GM18858 (cell line): ENCODE data around the gene LRRC3.
"Not testable (repeated sequence)": the region's sequence is repeated elsewhere in the genome, so short reads cannot be mapped to it uniquely, and the experiment has no call there.

ENCODE experiments used
- ATAC-seq: cut with Tn5 transposase; IDR thresholded peaks from one replicate; pipeline ENCODE4 v1.9.1; 2021; ENCODE audit not compliant: unreplicated experiment

The LRRC3 gene

DNA sequence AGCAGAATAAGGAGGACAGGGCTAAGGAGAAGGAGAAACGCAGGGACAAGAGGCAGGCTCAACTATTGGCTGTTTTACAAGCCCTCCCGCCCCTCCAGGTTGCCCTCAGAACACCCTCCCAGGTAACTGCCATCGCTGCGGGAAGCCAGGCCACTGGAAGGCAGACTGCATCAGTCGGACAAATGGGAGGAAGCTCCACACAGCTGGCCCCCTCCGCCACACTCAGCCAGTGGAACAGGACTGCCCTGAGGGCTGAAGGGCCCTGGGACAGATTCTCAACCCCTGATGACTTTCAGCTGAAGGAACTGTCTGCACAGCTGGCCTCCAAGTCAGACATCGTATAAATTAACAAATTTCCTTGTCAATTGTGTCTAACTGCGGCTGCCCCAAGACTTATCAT is 21.8 kb downstream of the LRRC3 start:
- no peak for ATAC-seq

DNA sequence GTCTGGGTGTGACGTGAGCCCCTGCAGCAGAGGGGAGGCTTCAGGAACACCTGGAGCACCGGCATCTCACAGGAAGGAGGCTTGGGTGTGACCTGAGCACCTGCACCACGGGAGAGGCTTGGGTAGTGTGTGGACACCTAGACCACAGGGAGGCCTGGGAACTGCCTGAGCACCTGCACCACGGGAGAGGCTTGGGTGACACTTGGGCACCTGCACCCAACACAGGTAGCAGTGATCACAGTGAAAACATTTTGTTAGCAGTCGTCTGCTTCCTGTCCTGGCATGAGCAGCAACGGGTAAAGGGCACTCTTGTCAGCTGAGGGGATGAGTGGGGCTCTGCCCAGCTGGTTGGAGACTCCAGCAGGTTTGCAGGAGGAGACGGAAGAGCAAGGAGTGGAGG is 22.4 kb downstream of the LRRC3 start:
- ATAC-seq, result no peak

DNA sequence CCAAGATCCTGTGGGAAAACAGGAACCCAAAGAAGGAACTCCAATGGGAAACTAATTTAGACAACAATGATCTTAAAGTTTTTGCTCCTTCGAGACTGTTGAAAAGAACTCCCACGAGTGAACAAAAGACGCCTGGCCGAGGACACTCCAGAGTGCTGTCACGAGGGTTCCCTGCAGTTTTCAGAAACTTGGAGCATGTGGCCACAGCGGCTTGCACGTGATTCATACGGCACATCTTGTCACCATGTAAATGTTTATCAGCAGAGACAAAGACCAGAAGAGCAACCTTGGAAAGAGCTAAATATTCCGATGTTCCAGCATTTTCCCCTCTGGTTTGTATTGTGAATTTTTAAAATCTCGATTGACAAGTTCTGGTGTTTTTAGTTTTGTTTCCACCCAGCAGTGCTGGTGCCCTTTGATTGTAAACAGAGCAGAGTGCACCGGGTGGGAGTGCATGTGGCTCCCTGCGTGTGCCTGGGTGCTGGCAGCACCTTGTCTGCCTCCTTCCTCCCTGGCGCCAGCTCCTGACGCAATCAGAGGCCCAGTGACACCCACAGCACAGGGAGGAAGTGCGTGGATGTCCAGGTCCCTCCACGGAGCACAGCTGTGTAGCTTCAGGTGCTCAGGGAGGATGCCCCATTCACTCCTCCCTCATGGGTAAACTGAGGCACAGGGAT is 23.0 kb downstream of the LRRC3 start:
- no peak for ATAC-seq

- no peak for ATAC-seq
These were observed 23.5 kb downstream of the LRRC3 start for GRCh38 chr21:44478801-44479167.

DNA sequence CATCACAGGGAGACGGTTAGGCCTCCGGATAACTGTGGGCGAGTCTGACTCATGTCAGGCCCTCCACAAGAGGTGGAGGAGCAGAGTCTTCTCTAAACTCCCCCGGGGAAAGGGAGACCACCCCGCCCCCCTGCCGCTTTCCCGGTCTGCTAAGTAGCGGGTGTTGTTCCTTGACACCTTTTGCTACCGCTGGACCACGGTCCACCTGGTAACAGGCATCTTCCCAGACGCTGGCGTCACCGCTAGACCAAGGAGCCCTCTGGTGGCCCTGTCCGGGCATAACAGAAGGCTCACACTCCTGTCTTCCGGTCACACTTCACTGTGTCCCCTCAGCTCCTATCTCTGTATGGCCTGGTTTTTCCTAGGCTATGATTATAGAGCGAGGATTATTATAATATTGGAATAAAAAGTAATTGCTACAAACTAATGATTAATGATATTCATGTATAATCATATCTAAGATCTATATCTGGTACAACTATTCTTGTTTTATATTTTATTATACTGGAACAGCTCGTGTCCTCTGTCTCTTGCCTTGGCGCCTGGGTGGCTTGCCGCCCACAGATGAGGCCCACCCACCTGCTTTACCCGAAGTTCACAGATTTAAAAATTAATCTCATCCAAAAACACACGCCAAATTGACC is 24.4 kb downstream of the LRRC3 start:
- not testable (repeated sequence) for ATAC-seq

DNA sequence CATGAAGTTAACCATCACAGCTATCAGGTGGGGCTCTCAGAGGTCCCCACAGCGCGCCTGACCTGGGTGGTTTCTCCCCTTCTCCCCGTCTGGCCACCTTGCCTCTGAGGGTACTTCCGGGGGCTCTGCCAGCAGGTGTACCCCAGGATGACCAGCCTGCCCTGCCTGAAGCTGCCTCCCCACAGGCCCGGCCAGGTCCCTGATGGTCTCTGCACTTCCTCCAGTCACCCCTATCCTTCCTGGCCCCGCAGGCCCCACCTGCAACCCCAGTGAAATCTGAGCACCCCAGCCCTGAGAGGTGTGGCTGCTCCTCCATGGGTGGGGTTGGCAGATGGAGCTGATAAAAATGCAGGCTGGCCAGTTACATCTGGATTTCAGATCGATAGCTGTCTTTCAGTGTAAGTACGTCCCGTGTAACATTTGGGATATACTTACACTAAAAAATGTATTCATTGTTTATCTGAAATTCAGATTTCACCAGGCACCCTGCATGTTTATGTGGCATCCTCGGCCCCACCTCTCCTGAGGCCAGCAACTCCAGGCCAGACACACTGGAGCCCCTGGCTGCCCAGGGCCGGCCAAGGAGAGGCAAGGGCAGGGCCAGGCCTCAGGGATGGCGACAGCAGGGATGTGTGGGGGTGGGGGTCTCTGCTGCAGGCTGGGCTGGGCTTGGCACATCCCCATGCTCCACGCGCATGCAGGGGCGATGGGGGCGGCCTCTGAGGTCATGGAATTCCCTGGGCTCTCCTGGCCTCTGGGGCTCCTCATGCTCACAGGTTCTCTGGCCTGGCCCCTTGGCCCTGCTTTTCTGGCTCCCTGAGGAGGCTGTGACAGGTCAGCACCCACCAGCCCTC is 25.1 kb downstream of the LRRC3 start:
- ATAC-seq, result no peak

GRCh38 chr21:44482581-44483287 is 27.4 kb downstream of the LRRC3 start:
- ATAC-seq, result no peak

DNA sequence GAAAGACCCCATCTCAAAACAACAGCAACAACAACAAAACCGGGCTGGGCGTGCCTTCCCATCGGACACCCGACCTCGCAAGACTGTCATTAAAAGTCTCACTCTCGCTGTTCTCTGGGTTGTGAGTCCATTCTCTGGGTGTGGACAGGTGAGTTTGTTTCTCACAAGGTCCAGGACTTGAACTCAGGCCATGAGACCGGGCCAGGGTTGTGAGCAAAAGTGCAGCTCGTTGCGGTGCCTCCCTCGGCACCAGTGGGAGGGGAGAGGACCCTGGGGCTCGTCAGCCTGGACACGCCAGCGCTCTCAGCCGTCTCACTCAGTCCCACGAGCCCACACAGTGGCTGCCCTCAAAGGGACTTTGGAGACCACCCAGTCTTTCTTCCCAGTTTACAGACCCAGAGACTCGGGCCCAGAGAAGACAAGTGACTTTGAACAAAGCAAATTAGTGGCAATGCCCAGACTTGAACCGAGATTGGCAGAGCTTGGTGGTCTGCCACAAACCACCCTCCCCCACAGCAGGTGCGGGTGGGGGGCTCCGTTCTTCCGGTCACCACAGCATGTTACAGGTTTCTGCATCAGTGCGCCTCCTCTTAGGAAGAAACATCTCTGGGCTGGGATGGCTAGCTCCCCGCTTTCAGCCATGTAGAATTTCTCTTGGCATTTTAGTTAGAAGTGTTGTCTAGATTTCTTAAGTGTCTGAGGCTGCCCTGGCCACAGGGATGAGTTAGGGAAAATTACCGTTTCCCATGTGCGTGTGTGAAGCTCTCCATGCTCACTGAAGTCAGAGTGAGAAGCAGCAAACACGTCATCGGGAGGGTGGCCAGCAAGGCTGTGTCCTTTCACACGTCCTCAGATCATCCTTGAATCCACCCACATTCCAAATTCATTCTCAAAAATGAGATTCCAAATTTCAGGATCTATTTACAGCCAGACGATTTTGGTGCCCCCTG is 28.3 kb downstream of the LRRC3 start:
- no peak for ATAC-seq

GRCh38 chr21:44484498-44485253 is 29.4 kb downstream of the LRRC3 start:
- ATAC-seq, result no peak

DNA sequence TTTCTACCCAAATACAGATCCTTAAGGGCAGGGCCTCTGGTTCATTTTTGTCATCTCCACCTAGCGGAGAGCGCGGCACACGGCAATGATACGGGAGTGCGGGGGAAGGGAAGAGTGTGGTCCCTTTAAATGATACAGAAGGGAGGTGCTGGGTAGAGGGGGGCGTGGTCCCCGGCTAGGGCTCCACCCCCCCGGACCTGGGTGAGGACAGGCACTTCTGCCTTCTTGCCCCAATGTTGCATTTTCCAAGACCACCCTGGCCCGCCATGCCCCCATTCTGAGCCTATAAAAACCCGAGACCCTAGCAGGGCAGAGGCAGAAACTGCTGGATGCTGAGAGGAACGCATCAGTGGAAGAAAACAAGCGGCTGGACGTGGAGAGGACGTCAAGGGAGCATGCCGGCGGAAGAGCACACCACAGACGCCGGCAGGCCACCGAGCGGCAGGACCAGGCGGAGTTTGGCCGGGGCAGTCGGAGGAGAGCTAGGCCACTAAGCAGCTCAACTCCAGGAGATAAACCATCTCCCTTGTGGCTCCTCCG is 30.0 kb downstream of the LRRC3 start:
- no peak for ATAC-seq

DNA sequence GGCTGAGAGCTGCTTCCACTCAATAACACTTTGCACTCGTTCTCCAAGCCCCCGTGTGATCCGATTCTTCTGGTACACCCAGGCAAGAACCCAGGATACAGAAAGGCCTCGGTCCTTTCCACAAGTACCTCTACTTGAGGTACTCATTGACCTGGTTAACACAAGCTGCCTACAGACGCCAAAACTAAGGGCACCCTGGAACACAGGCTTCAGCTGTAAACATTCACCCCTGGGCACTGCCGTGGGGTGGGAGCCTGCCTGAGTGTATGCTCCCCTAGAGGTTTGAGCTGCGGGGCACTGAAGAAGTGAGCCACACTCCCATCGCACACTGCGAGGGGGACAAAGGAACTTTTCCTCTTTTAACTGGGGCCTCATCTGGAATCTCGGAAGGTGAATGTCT is 30.5 kb downstream of the LRRC3 start:
- no peak for ATAC-seq

- ATAC-seq, result no peak
These were observed 31.0 kb downstream of the LRRC3 start for GRCh38 chr21:44486302-44486701.

DNA sequence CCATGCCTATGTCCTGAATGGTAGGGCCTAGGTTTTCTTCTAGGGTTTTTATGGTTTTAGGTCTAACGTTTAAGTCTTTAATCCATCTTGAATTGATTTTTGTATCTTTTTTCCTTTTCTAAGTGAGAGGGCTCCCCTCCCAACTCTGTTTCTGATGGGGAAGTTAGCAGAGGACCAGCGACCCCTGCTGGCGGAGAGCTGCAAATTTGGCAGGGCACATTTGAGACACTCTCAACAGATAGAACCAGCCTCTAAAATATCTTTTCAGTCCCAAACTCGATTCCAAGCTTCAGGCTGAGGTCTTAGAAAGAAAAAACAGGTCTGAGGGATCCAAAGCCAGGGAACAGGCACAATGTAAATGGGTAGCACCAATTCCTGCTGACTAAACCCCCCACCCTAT is 32.5 kb downstream of the LRRC3 start:
- ATAC-seq, result no peak

DNA sequence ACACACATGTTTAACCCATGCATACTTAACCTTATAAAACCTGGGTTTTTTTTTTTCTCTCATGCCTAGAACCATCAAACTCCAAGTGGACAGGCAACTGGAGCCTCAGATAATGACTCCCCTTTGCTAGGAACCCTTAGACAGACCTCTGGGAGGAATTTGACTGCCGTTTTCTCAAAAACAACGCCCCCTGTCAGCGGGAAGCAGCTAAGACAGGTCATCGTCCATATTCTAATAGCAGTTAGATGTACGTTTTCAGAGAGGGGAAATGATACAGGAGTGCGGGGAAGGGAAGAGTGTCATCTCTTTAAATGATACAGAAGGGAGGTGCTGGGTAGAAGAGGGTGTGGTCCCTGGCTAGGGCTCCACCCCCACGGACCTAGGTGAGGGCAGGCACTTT is 34.7 kb downstream of the LRRC3 start:
- ATAC-seq, result no peak

DNA sequence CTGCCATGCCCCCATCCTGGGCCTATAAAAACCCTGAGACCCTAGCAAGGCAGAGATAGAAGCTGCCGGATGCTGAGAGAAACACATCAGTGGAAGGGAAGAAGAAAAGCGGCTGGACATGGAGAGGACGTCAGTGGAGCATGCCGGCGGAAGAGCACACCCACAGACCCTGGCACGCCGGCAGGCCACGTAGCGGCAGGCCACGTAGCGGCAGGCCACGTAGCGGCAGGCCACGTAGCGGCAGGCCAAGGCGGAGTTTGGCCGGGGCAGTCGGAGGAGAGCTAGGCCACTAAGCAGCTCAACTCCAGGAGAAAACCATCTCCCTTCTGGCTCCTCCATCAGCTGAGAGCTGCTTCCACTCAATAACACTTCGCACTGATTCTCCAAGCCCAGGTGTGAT is 35.1 kb downstream of the LRRC3 start:
- ATAC-seq, result no peak

DNA sequence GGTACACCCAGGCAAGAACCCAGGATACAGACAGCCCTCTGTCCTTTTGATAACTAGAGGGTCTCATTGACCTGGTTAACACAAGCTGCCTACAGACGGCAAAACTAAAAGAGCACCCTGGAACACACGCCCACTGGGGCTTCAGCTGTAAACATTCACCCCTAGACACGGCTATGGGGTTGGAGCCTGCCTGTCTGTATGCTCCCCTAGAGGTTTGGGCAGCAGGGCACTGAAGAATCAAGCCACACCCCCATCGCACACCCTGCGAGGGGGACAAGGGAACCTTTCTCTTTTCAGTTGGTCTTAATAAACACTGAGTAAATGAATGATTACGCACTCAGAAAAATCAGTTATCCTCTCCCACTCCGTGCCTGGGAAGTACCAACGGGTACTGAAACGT is 35.5 kb downstream of the LRRC3 start:
- no peak for ATAC-seq

DNA sequence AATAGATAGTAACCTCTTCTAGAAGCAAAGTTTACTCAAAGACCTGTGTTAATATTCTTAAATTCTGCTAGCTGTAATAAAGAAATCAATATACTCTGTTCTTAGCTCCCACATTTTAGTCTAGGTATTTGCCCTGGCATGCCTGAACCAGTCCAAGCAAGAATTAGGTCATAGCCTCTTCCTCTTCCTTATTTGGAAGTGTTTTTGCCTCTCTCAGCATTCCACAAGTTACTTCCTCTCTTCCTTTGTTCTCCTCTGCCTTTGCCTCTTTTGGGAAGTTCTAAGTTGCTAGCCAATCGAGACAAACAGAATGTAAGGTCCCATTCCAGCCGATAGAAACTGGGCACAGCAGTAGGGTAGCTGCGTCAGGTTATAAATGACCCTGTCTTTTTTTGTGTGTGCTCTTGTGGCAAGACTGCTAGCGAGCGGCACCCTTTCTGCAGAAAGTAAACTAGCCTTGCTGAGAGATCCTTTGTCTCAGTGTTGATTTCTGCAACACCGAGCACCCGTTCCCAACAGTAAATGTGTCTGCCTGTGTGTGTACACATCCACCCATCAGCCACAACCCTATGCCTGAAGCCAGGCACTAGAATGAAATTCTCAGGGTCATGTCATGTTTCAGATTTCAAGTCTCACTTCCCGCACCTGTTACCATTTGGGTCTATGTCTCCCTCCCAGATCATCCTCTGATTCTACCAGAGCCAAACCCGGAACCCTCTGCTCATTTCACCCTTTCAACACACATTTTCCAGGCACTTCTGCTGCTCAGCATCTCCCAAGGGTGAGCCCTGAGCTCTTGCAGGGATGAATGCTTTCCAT is 37.5 kb downstream of the LRRC3 start:
- no peak for ATAC-seq

DNA sequence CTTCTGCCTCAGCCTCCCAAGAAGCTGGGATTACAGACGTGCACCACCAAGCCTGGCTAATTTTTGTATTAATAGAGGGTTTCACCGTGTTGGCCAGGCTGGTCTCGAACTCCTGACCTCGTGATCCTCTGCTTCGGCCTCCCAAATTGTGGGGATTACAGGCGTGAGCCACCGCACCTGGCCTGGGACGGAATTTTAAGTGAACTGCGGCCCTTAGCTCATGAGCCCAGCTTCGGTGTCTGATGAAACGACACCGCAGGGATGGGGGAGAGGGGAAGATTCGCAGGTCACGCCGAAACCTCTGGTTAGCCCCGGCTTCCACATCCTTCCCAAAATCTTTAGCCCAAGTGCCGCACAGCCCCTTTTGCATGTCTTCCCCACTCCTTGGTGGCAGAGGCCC is 39.1 kb downstream of the LRRC3 start:
- no peak for ATAC-seq

- no peak for ATAC-seq
These were observed 39.6 kb downstream of the LRRC3 start for GRCh38 chr21:44494956-44495355.
